Upper lobe of left lung (tissue), 4 donors: ENCODE data around the gene SYNE4.

Source experiments
- CTCF ChIP-seq, 6 experiments: fragments of 450-650 bp in 4 of 6; fragments of 200-600 bp in 2 of 6; sonication (generic) in 2 of 6; IDR thresholded peaks; one replicate each; pipeline ENCODE4 v1.5.1; 2016 to 2019; ENCODE audit warnings: antibody characterized with exemption in 6 of 6
- EP300 ChIP-seq, 4 donors: sonication (generic); formaldehyde crosslinking; IDR thresholded peaks; one replicate each; pipeline ENCODE4 v1.5.1; 2017; ENCODE audit warnings: antibody characterized with exemption in 4 of 4, control low read depth in 2 of 4
- POLR2A ChIP-seq, 4 donors: fragments of 450-650 bp; IDR thresholded peaks; one replicate each; pipeline ENCODE4 v1.5.1; 2016 to 2017; ENCODE audit warnings: antibody characterized with exemption in 4 of 4, mild to moderate bottlenecking in 2 of 4
- POLR2AphosphoS5 ChIP-seq, 2 donors: sonication (generic); formaldehyde crosslinking; IDR thresholded peaks; one replicate each; pipeline ENCODE4 v1.5.1; 2017; ENCODE audit warnings: antibody characterized with exemption in 2 of 2

- TF ChIP-seq POLR2AphosphoS5 (IDR thresholded peaks at IDR 0.05), result no peak
- TF ChIP-seq CTCF (IDR thresholded peaks at IDR 0.05), result no peak
- TF ChIP-seq POLR2A (IDR thresholded peaks at IDR 0.05), result no peak
- no peak for TF ChIP-seq EP300 (IDR thresholded peaks at IDR 0.05)
Measured at GRCh38 chr19:35983177-35983576, 25.4 kb downstream of the SYNE4 start.
